GM18505 (cell line): ENCODE results near the gene GPM6B.

ENCODE experiments used
- ATAC-seq: cut with Tn5 transposase; IDR thresholded peaks from one replicate; pipeline ENCODE4 v1.9.1; 2021; ENCODE audit not compliant: unreplicated experiment
- POLR2A ChIP-seq: IDR thresholded peaks from 4 replicates; pipeline ENCODE4 v1.6.1; 2011; ENCODE audit warnings: borderline replicate concordance; ENCODE audit not compliant: insufficient read depth, insufficient read length; ENCODE audit errors: extremely low read depth

The GPM6B gene

GRCh38 chrX:13805241-13805640 lies 11.7 kb downstream of the GPM6B start:
- ATAC-seq, result no peak
- no peak for TF ChIP-seq POLR2A

DNA sequence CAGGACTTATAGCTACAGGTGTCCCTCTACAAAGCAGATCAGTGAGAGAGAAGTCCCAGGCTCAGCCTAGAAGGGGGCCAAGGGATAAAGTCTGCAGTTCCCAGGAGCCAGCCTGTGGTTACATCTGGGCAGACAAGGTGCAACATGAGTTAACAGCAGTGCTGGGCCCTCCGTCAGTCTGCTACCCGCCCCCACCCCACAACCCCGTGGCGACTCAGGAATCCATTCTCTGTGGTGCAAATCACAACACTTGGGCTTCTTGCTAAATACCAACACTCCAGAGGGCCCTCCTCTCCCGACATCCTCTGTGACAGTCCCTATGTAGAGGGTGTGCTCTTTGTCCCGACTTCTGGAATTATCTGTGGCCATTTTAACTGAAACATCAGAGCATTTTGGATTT lies 13.8 kb downstream of the GPM6B start:
- ATAC-seq, result no peak
- TF ChIP-seq POLR2A, result no peak

- ATAC-seq, result no peak
- TF ChIP-seq POLR2A, result no peak
Measured at GRCh38 chrX:13798184-13798583, 18.7 kb downstream of the GPM6B start.

- no peak for ATAC-seq
Measured at GRCh38 chrX:13797512-13797911, 19.4 kb downstream of the GPM6B start.

DNA sequence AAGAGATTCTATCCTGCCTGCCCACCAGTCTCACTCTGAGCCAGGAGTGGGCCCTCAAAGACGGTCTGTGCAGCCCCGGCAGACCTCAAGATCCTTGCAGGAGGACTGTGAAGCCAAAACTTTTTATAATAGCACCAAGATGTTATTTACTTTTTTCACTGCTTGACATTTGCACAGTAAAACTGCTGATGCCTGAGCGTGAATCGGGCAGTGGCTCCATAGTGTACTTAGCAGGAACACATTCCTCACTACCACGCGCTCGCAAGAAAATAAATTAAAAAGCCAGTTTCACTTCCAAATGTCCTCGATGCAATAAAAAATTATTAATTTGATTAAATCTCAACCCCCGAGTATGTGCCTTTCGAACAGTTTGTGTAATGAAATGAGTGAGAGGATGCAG lies 22.5 kb downstream of the GPM6B start:
- no peak for TF ChIP-seq POLR2A
- ATAC-seq, result no peak

More at GRCh38 chrX:13797512-13797911, 19.4 kb downstream of the GPM6B start:
- no peak for TF ChIP-seq POLR2A

- no peak for ATAC-seq
Measured at GRCh38 chrX:13793897-13794296, 23.0 kb downstream of the GPM6B start.

DNA sequence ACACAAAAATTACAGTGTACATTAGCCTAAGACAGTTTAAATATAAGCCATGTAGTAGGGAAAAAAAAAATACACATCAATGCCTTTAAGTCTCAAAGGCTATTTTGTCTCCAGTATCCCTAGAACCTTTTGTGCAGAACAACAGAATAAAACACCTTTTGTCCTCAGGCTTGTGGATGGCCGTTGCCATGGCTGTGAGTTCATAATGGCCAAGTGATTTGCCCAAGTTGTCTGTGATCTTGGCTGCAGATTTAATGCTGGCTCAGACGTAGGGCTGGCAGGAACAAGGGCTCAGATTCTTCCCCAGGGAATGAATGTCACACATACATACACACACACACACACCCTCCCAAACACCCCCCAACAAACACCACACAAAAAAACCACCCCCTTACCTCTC lies 25.3 kb downstream of the GPM6B start:
- ATAC-seq, result no peak
- no peak for TF ChIP-seq POLR2A

More at GRCh38 chrX:13793897-13794296, 23.0 kb downstream of the GPM6B start:
- TF ChIP-seq POLR2A, result no peak

DNA sequence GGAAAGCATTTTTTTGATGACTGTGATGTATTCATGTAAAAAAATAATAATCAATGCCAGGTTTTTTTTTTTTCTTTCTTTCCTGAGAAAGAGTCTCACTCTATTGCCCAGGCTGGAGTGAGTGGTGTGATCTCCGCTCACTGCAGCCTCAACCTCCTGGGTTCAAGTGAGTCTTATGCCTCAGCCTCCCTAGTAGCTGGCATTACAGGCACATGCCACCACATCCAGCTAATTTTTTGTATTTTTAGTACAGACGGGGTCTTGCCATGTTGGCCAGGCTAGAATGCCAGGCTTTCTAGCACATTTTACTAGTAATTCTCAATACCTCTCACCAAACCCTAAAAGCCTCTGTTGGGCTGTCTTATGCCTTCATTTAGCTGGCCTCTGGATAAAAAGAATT lies 25.7 kb downstream of the GPM6B start:
- no peak for ATAC-seq
- no peak for TF ChIP-seq POLR2A

DNA sequence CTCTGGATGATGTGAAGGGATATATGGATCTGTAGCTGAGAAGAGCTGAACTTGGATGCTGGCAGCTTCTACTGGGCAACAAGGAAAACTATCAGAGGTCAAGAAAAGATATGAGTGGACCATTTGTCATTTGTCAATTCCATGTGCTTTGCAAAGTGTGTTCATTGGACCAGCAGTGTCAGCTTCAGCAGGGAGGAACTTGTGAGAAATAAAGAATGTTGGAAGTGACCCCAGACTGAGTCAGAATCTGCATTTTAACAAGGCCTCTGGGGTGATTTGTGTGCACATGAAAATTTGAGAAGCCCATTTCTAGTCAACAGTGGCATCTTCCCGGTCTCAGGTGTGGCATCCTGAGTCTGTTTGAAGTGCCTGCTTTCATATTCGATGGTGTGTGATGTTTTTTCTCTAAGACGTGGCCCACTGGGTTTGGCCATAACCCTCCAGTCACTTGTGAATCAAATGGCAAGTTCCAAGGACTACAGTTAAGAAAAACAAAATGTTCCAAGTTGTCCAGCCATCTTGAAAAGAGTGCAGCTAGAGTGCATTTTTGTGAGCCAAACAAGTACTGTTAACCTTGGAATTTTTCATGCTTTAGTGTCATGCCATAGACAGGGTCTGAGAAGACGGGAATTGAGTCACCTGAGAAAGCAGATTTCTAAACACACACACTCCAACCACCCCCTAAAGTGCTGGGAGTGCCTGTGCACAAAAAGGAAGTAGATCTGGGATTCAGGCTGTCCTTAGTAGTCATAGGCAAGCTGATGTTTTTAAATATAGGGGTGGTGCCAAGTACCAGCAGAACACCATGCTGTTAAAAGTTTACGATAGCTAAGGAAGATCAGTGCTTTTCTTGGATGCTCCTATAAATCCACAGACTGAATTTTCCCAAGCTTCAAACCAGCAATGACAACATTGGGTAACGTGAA lies 26.4 kb downstream of the GPM6B start:
- ATAC-seq, result no peak
- no peak for TF ChIP-seq POLR2A

DNA sequence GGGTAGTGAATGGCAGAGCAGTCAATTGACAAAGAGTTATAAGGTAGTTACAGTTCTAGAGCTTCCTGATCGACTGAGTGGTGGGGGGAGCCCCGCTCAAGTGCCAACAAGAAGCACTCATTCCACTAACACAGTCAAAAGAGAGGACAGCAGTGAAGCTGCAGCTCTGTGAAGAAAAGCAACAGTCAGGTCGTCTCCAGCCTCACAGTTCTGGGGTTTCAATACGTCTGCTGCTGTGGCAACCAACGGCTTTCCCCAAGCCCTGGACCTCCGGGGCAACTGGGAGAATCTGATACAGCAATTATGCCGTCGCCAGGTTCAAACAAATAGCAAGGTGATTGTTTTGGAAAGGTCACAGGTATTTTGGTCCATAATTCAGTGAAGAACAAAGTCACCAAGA lies 30.8 kb downstream of the GPM6B start:
- no peak for TF ChIP-seq POLR2A
- no peak for ATAC-seq

GRCh38 chrX:13780868-13781427 lies 35.9 kb downstream of the GPM6B start:
- TF ChIP-seq POLR2A, result no peak
- no peak for ATAC-seq

DNA sequence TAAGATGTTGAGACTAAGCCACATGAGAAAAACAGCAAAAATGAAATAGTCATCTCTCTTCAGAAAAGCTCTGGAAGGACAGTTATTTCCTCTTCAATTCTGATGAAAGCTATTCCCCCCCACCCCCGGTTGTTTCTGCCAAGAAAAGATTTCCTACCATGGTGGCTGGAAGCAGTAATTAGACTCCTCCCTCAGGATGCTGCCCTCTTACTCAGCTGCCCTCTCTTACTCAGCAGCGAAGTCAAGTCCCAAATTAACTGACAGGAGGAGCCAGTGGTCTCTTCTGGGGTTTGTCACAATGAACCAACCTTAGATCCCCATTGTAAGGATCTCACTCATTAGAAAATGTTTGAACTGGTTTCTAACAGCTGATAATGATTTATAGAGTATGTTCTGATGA lies 38.0 kb downstream of the GPM6B start:
- no peak for ATAC-seq

DNA sequence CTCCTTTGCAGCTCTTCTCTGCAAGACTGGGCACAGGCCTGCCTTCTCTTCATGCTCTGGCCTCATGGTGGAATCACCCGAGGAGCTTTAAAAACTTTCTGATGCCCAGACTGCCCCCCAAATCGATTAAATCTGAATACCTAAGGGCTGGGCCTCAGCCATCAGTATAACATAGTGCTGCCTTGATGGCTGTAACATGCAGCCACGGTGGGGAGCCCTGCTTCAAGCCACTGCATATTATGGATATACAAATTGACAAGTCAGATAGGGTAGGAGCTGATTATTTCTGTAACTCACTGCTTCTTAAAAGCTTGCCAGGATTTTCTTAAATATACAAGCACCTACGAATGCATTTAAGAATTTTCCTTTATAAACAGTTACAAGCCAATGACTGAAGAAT lies 40.5 kb downstream of the GPM6B start:
- no peak for ATAC-seq
- no peak for TF ChIP-seq POLR2A

More for the DNA sequence above, 38.0 kb downstream of the GPM6B start:
- no peak for TF ChIP-seq POLR2A

DNA sequence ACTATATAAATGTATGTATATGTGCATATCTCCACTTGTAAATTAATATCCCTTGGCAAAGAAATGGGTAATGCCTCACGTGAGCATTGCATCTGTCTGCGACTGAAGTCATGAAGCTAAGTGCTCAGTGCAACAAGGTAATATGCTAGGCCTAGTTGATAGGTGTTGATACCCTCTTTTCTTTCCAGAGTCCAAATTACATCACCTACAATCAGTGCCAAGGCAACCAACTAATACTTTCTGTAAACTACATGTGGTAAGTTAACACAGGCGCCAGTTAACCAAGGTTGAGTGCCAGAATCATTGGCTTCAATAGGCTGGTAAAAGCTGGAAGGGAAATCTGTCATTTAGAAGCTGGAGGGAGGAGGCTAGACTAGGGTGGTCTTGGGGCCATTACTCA lies 41.1 kb downstream of the GPM6B start:
- TF ChIP-seq POLR2A, result no peak
- ATAC-seq, result no peak
